ENCODE results near the gene ZNF236. TPM values are rescaled to one million over a fixed set of nuclear protein-coding genes. Genes with fewer than 3 reads are reported as not detected.

ZNF236 gene
- total RNA-seq, 1 donor from 2014 or later: 21.0 TPM

DNA sequence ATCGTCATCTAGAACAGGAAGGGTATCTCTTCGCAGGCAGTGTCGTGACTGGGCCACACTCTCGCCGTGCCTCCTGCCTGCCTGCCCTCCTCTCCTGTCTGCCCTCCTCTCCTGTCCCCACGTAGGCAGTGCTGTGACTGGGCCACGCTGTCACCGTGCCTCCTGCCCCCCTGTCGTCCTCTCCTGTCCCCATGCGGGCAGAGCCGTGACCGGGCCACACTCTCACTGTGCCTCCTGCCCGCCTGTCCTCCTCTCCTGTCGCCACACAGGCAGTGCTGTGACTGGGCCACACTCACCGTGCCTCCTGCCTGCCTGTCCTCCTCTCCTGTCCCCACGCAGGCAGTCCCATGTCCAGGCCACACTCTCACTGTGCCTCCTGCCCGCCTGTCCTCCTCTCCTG, 51.4 kb downstream of the ZNF236 start:
- Mint-ChIP-seq H3K36me3 (ENCODE audit: unreplicated experiment) (no peaks in the 10 kb centered on the region), H3K4me1 (ENCODE audit: low read depth, unreplicated experiment) (peaks cover 7% of the 10 kb centered on the region), H3K9me3 (ENCODE audit: unreplicated experiment) (peaks cover 1% of the 10 kb centered on the region), H3K4me3 (ENCODE audit: unreplicated experiment) (no peak overlapping the region), H3K27me3 (ENCODE audit: unreplicated experiment) (peaks cover 3% of the 10 kb centered on the region), H3K27ac (ENCODE audit: unreplicated experiment) (no peak overlapping the region)
- no peak for DNase-seq
- TF ChIP-seq, protein P1, sequence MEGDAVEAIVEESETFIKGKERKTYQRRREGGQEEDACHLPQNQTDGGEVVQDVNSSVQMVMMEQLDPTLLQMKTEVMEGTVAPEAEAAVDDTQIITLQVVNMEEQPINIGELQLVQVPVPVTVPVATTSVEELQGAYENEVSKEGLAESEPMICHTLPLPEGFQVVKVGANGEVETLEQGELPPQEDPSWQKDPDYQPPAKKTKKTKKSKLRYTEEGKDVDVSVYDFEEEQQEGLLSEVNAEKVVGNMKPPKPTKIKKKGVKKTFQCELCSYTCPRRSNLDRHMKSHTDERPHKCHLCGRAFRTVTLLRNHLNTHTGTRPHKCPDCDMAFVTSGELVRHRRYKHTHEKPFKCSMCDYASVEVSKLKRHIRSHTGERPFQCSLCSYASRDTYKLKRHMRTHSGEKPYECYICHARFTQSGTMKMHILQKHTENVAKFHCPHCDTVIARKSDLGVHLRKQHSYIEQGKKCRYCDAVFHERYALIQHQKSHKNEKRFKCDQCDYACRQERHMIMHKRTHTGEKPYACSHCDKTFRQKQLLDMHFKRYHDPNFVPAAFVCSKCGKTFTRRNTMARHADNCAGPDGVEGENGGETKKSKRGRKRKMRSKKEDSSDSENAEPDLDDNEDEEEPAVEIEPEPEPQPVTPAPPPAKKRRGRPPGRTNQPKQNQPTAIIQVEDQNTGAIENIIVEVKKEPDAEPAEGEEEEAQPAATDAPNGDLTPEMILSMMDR (IDR thresholded peaks at IDR 0.05; ENCODE audit: partially characterized antibody, unreplicated experiment): no peak

DNA sequence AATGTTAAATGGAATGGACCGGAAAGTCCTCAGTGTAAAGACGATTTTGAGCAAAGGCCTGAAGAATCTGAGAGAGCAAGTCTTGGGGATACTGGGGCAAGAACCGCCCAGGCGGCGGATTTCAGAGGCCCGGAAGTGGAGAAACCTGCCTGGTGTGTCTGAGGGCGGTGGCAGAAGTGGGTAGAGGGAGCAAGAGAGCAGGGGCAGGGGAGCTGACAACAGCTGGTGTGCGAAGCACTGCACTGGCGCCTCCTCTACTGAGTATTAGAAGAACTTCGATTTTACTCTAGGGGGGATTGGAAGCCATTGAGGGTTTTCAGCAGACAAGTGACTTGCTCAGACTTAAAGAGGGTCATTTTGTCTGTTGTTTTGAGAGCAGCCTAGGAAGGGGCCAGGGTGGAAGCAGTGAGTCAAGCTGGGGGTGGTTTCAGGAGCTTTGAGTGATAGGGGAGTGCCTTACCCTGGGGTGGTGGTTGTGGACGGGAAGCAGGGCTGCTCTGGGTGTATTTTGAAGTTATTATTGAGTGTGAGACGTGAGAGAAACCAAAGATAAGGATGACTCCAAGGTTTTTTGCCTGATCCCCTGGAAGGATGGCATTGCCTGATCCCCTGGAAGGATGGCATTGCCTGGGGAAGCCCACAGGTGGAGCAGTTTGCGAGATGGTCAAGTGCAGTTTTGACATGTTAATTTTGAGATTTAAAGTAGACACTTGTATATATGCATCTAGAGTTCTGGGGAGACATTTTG, 52.5 kb downstream of the ZNF236 start:
- DNase-seq: no peak
- H3K4me3 Mint-ChIP-seq (ENCODE audit: unreplicated experiment): no peak overlapping the region
- H3K27ac Mint-ChIP-seq (ENCODE audit: unreplicated experiment): peak overlapping the region; percentile 44
- TF ChIP-seq, protein P1 (IDR thresholded peaks at IDR 0.05; ENCODE audit: partially characterized antibody, unreplicated experiment): no peak
- H3K9me3 Mint-ChIP-seq (ENCODE audit: unreplicated experiment): peaks cover 1% of the 10 kb centered on the region
- H3K36me3 Mint-ChIP-seq (ENCODE audit: unreplicated experiment): no peaks in the 10 kb centered on the region
- H3K4me1 Mint-ChIP-seq (ENCODE audit: low read depth, unreplicated experiment): peaks cover 7% of the 10 kb centered on the region
- peaks cover 3% of the 10 kb centered on the region for H3K27me3 Mint-ChIP-seq (ENCODE audit: unreplicated experiment)

DNA sequence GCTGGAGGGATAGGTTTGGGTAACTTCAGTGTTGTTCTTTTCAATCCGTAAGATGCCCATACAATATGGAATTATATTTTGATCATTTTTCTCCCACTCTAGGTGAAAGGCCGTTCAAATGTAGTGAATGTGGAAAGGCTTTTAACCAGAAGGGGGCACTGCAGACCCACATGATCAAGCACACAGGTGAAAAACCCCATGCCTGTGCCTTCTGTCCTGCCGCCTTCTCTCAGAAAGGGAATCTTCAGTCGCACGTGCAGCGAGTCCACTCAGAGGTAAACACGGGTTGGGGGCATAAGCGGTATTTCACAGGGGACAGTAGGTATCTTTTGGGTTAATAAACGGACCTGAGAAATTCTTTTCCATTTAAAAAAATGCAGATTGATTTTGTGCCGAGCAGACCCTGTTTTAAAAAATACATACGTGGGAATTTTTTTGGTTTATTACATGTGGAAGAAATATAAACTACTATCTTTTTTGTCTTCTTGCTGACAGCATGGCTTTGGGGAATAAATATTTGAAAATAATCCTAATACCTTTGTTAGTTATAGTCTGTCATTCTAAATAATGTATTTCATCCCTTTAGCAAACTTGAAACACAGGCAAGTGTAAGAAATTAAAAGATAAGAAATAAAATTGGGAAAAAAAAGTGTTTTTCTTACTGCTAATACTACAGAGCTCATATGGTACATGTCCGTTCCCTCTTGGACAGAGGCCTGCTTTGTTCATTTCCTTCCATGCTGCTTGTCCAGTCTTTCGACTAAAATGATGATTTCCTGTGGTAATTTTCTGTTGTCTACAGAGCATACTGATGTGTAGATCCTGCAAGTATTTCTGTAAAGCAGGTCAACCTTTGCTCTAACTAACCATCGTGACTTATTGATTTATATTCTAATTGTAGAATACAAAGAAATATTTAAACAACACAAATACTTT, 53.3 kb downstream of the ZNF236 start:
- TF ChIP-seq, protein P1 (IDR thresholded peaks at IDR 0.05; ENCODE audit: partially characterized antibody, unreplicated experiment): peak; percentile 79
- peaks cover 1% of the 10 kb centered on the region for H3K9me3 Mint-ChIP-seq (ENCODE audit: unreplicated experiment)
- no peaks in the 10 kb centered on the region for H3K36me3 Mint-ChIP-seq (ENCODE audit: unreplicated experiment)
- H3K4me3 Mint-ChIP-seq (ENCODE audit: unreplicated experiment): no peak overlapping the region
- H3K27me3 Mint-ChIP-seq (ENCODE audit: unreplicated experiment): peaks cover 3% of the 10 kb centered on the region
- peaks cover 7% of the 10 kb centered on the region for H3K4me1 Mint-ChIP-seq (ENCODE audit: low read depth, unreplicated experiment)
- no peak overlapping the region for H3K27ac Mint-ChIP-seq (ENCODE audit: unreplicated experiment)
- DNase-seq: peak; percentile 63

DNA sequence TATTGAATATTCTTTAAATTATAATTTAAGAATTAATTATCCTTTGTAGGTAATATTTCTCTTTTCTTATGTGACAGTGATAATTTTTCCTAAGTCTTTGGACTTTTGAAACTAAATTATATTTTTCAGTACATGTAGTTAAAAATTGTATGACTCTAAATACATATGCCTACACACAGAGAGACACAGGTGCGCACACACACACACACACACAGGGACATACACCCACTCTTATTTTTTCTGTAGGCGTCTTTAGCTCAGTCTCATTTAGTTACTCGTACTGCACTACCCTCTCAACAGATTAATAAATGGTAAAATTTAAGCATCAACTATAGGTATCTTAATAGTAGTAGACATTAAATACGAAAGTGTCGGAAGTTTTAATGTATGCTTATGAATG, 56.1 kb downstream of the ZNF236 start:
- Mint-ChIP-seq H3K9me3 (ENCODE audit: unreplicated experiment) (peaks cover 1% of the 10 kb centered on the region), H3K36me3 (ENCODE audit: unreplicated experiment) (peaks cover 7% of the 10 kb centered on the region), H3K27me3 (ENCODE audit: unreplicated experiment) (peaks cover 5% of the 10 kb centered on the region), H3K27ac (ENCODE audit: unreplicated experiment) (no peak overlapping the region), H3K4me3 (ENCODE audit: unreplicated experiment) (no peak overlapping the region), H3K4me1 (ENCODE audit: low read depth, unreplicated experiment) (peaks cover 7% of the 10 kb centered on the region)
- DNase-seq: no peak
- TF ChIP-seq, protein P1 (IDR thresholded peaks at IDR 0.05; ENCODE audit: partially characterized antibody, unreplicated experiment): no peak
